PC-9 (cell line): ENCODE data around the gene ACKR2.

Experiments used
- CTCF ChIP-seq: fragments of 200-600 bp; sonication (generic); conservative IDR thresholded peaks from 2 replicates; pipeline ENCODE4 v1.6.1; 2017; ENCODE audit warnings: mixed run types, antibody characterized with exemption, mild to moderate bottlenecking, moderate library complexity
- EZH2 ChIP-seq: fragments of 200-600 bp; sonication (generic); IDR thresholded peaks from 2 replicates; pipeline ENCODE4 v1.8.0; 2017; ENCODE audit warnings: antibody characterized with exemption, low read depth

DNA sequence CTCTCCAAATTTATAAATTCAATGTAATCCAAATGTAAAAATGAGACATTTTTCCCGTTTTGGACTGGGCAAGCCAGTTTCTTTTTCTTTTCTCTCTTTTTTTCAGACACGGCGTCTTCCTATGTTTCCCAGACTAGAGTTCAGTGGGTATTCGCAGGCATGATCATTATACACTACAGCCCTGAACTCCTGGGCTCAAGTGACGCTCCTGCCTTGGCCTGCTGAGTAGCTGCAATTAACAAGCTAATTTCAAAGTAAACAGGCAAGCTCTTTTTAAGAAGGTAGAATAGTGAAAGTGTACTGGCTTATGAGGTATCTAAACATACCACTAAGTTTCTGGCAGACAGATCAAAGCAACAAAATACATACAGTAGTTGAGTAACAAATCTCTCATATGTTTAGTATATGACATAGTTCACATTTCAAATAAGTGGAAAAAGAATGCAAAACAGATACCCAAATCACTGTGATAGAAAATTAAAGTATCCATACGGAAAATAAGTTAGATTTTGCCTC lies 18.5 kb upstream of the ACKR2 start:
- TF ChIP-seq CTCF (no peak), EZH2 (no peak)
